ENCODE results near the gene KIRREL1. TPM values are rescaled to one million over a fixed set of nuclear protein-coding genes. Genes with fewer than 3 reads are reported as not detected.

KIRREL1 gene
- total and polyA plus RNA-seq, 2 of the 8 experiments (the other 6 are each of a cell fraction or from before 2014, with no cell fraction given): 14.2 to 39.0 TPM

DNA sequence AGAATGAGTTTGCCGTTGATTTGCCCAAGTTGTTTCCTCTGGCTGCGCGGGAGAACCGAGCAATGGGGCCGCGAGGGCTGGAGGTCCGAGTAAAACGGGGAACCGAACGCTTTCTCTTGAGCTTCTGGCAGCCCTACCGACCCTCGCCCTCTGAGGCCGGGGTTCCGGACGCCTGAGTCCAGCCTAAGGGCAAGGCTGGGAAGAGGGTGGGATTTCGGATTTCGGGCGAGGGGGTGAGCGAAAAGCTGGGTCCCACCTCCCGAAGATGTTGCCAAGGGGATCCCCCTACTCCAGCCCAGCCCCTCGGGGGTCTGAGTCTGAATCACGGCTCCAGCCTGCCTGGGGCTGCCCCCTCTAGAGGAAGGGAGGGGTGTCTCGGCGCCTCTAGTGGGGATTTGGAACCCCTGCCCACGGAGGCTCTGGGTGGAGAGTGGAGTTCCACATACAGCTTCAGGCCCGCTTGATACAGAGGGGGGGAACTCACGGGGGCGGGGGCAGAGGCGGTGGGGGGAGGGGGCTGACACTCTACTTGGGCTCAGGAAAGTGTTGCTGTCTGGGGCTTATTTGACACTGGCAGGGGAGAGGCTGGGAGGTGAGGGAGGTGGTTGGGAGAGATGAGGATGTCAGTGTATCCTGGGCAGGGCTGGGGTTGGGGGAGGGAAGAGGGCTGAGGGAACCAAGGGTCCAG, 617 bp downstream of the KIRREL1 start:
- ChIA-PET POLR2A (ENCODE audit: partially characterized antibody) (interaction anchor here (1.0 to 7.8 kb wide), 12 partner anchors 8 to 127 kb away, joined by 3 to 94 read pairs (median 6); no protein-coding TSS in a partner anchor), CTCF (ENCODE audit: partially characterized antibody) (interaction anchor here (0.9 to 53.4 kb wide), 9 partner anchors 23 to 505 kb away, joined by 3 to 2918 read pairs (median 97); a partner anchor contains a TSS)
- Histone ChIP-seq H3K27ac (ENCODE audit: low read depth, low read length) (peak overlapping the region; percentile 23; the same call in 1 of the 2 replicates), H3K14ac (ENCODE audit: insufficient read length) (peak overlapping the region; percentile 27), H3K23me2 (ENCODE audit: low read depth, low read length) (peaks cover 8% of the 10 kb centered on the region), H2BK120ac (replicated peaks; ENCODE audit: low read depth, low read length) (no peak overlapping the region), H2BK12ac (ENCODE audit: low read depth, low read length) (0 out of 2 replicates have a peak overlapping the region, but pooled peaks have one; percentile 64), H3K23ac (ENCODE audit: insufficient read length) (no peak overlapping the region), H3K36me3 (ENCODE audit: control insufficient read depth in 2 of 4, insufficient read depth in 4 of 4, low read length in 3 of 4) (no peaks in the 10 kb centered on the region; a peak in 1 of 8 replicates), H4K20me1 (replicated peaks in 1 of 2; ENCODE audit: control insufficient read depth in 1 of 2, insufficient read depth in 2 of 2, low read length in 2 of 2) (no peaks in the 10 kb centered on the region), H2BK15ac (ENCODE audit: low read length) (peak overlapping the region; percentile 100; the same call in 1 of the 2 replicates), H3K4me3 (ENCODE audit: extremely low read depth in 1 of 4, insufficient read depth in 2 of 4, low read depth in 3 of 4, low read length in 4 of 4) (peak overlapping the region; percentile 71 to 99 (median 92)), H2AFZ (ENCODE audit: low read length) (no peak overlapping the region), H4K91ac (replicated peaks; ENCODE audit: insufficient read length, low read length) (peak overlapping the region; percentile 50), H3K4me1 (replicated peaks in 1 of 4; ENCODE audit: control insufficient read depth in 3 of 4, insufficient read depth in 4 of 4, low read length in 3 of 4) (peaks cover 16 to 32% (median 22%) of the 10 kb centered on the region in 4 experiments), H3K56ac (replicated peaks; ENCODE audit: insufficient read length, low read depth, low read length) (peak overlapping the region; percentile 14), H3K9ac (replicated peaks in 1 of 4; ENCODE audit: extremely low read depth in 1 of 4, low read depth in 3 of 4, low read length in 3 of 4) (peak overlapping the region; percentile 44 to 82 (median 73)), H2AK5ac (ENCODE audit: low read depth, low read length) (peak overlapping the region; percentile 91; the same call in 1 of the 2 replicates), H3K79me1 (ENCODE audit: low read depth, low read length) (peaks cover 11% of the 10 kb centered on the region; the same call in 1 of the 2 replicates), H3K4me2 (ENCODE audit: insufficient read depth in 1 of 2, low read depth in 2 of 2, low read length in 2 of 2) (peak overlapping the region; percentile 85 to 91), H3K18ac (ENCODE audit: extremely low read depth, low read length) (peak overlapping the region; percentile 54), H3K9me3 (ENCODE audit: insufficient read depth in 2 of 2, low read depth in 1 of 2, low read length in 1 of 2) (no peaks in the 10 kb centered on the region), H4K5ac (ENCODE audit: insufficient read length, low read depth, low read length) (peak overlapping the region; percentile 32), H2BK5ac (ENCODE audit: low read depth, low read length) (peak overlapping the region; percentile 67; the same call in 1 of the 2 replicates), H4K8ac (ENCODE audit: extremely low read depth, insufficient read depth, low read length) (peak overlapping the region; percentile 31), H3K4ac (replicated peaks; ENCODE audit: insufficient read length, low read depth, low read length) (peak overlapping the region; percentile 40), H2BK20ac (ENCODE audit: low read length) (no peak overlapping the region; the same call in 1 of the 2 replicates), H3K79me2 (ENCODE audit: control insufficient read depth in 1 of 2, insufficient read depth in 2 of 2, low read length in 2 of 2) (peaks cover 11 to 53% of the 10 kb centered on the region in 2 experiments; a peak in 3 of 4 replicates), H3K27me3 (replicated peaks in 1 of 4; ENCODE audit: control insufficient read depth in 3 of 4, extremely low read depth in 1 of 4, insufficient read depth in 3 of 4, low read length in 3 of 4) (peaks cover 0 to 5% (median 0%) of the 10 kb centered on the region in 4 experiments; a peak in 3 of 7 replicates)
- DNase-seq (ENCODE audit: low read depth in 1 of 2, low spot score in 2 of 2) (no peak), FAIRE-seq (no peak)
- 1% methylated on average over 22 of the region's 29 CpGs; no CpG with 5 or more reads in 1 of the 2 experiments for WGBS, 2 experiments (ENCODE audit: extremely low coverage in 1 of 2, insufficient coverage in 1 of 2, insufficient read length in 1 of 2, insufficient replicate concordance in 2 of 2, low coverage in 1 of 2, low lambda C conversion rate in 2 of 2, missing lambda C conversion rate in 1 of 2)
- TF ChIP-seq, protein P1, sequence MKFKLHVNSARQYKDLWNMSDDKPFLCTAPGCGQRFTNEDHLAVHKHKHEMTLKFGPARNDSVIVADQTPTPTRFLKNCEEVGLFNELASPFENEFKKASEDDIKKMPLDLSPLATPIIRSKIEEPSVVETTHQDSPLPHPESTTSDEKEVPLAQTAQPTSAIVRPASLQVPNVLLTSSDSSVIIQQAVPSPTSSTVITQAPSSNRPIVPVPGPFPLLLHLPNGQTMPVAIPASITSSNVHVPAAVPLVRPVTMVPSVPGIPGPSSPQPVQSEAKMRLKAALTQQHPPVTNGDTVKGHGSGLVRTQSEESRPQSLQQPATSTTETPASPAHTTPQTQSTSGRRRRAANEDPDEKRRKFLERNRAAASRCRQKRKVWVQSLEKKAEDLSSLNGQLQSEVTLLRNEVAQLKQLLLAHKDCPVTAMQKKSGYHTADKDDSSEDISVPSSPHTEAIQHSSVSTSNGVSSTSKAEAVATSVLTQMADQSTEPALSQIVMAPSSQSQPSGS (IDR thresholded peaks at IDR 0.05; ENCODE audit: low read length): no peak
- TF ChIP-seq CHD2 (IDR thresholded peaks at IDR 0.05; ENCODE audit: low read length) (no peak), KDM4A (IDR thresholded peaks at IDR 0.05; ENCODE audit: low read depth, low read length, severe bottlenecking) (peak; percentile 48), EZH2 (IDR thresholded peaks at IDR 0.05; ENCODE audit: low read depth, low read length, severe bottlenecking) (no peak), RNF2 (IDR thresholded peaks at IDR 0.05; ENCODE audit: borderline replicate concordance, low read depth, low read length, missing control alignments, poor library complexity, severe bottlenecking) (no peak), ASH2L (IDR thresholded peaks at IDR 0.05; ENCODE audit: low read length) (peak; percentile 19), TAF7 (optimal IDR thresholded peaks at IDR 0.05; ENCODE audit: borderline replicate concordance, low read depth, low read length) (no peak), SIX5 (IDR thresholded peaks at IDR 0.05; ENCODE audit: low read depth, low read length) (no peak), TCF12 (IDR thresholded peaks at IDR 0.05; ENCODE audit: low read depth, low read length) (no peak)
